ENCODE measurements around the gene TBC1D21.

DNA sequence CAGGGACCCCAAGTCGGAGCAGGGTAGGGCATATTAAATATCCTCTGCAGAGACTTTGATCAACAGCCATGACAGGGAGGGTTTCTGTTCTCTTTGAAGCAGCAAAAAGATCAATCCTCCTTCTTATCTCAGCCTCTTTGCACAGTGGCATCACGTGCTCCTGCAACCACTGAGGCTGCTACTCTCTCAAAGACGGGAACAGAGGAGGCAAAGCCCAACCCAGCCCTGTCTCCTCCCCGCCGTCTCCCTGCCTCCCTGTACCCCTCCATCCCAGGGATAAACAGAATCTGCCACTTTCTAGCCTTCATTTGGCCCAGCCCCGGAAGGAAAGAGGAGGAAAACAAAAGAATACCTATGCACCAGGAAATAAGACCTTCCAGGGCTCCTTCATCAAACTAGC, 7.5 kb upstream of the TBC1D21 start:
- TF ChIP-seq IRF4 (IDR thresholded peaks at IDR 0.05; ENCODE audit: low read depth, low read length) (no peak), JUND (IDR thresholded peaks at IDR 0.05; ENCODE audit: low read depth, low read length) (no peak), POLR2AphosphoS5 (IDR thresholded peaks at IDR 0.05; ENCODE audit: low read length) (no peak), POLR2A (IDR thresholded peaks at IDR 0.05; ENCODE audit: low read depth, low read length) (no peak), BMI1 (IDR thresholded peaks at IDR 0.05; ENCODE audit: borderline replicate concordance) (no peak), ETV6 (conservative IDR thresholded peaks at IDR 0.05 in 1 of 2, IDR thresholded peaks at IDR 0.05 in 1 of 2; ENCODE audit: borderline replicate concordance in 1 of 2, low read depth in 1 of 2) (no peak), FOS (IDR thresholded peaks at IDR 0.05; ENCODE audit: borderline replicate concordance, extremely low read depth, insufficient read length) (no peak), KDM1A (IDR thresholded peaks at IDR 0.05; ENCODE audit: borderline replicate concordance) (no peak), SMAD5 (IDR thresholded peaks at IDR 0.05; ENCODE audit: low read depth) (no peak), NFYA (IDR thresholded peaks at IDR 0.05; ENCODE audit: borderline replicate concordance, low read depth, low read length) (no peak), GABPA (IDR thresholded peaks at IDR 0.05; ENCODE audit: low read depth) (no peak)
- TF ChIP-seq, protein P1, sequence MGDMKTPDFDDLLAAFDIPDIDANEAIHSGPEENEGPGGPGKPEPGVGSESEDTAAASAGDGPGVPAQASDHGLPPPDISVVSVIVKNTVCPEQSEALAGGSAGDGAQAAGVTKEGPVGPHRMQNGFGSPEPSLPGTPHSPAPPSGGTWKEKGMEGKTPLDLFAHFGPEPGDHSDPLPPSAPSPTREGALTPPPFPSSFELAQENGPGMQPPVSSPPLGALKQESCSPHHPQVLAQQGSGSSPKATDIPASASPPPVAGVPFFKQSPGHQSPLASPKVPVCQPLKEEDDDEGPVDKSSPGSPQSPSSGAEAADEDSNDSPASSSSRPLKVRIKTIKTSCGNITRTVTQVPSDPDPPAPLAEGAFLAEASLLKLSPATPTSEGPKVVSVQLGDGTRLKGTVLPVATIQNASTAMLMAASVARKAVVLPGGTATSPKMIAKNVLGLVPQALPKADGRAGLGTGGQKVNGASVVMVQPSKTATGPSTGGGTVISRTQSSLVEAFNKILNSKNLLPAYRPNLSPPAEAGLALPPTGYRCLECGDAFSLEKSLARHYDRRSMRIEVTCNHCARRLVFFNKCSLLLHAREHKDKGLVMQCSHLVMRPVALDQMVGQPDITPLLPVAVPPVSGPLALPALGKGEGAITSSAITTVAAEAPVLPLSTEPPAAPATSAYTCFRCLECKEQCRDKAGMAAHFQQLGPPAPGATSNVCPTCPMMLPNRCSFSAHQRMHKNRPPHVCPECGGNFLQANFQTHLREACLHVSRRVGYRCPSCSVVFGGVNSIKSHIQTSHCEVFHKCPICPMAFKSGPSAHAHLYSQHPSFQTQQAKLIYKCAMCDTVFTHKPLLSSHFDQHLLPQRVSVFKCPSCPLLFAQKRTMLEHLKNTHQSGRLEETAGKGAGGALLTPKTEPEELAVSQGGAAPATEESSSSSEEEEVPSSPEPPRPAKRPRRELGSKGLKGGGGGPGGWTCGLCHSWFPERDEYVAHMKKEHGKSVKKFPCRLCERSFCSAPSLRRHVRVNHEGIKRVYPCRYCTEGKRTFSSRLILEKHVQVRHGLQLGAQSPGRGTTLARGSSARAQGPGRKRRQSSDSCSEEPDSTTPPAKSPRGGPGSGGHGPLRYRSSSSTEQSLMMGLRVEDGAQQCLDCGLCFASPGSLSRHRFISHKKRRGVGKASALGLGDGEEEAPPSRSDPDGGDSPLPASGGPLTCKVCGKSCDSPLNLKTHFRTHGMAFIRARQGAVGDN (IDR thresholded peaks at IDR 0.05), result no peak
- TF ChIP-seq, protein P2, sequence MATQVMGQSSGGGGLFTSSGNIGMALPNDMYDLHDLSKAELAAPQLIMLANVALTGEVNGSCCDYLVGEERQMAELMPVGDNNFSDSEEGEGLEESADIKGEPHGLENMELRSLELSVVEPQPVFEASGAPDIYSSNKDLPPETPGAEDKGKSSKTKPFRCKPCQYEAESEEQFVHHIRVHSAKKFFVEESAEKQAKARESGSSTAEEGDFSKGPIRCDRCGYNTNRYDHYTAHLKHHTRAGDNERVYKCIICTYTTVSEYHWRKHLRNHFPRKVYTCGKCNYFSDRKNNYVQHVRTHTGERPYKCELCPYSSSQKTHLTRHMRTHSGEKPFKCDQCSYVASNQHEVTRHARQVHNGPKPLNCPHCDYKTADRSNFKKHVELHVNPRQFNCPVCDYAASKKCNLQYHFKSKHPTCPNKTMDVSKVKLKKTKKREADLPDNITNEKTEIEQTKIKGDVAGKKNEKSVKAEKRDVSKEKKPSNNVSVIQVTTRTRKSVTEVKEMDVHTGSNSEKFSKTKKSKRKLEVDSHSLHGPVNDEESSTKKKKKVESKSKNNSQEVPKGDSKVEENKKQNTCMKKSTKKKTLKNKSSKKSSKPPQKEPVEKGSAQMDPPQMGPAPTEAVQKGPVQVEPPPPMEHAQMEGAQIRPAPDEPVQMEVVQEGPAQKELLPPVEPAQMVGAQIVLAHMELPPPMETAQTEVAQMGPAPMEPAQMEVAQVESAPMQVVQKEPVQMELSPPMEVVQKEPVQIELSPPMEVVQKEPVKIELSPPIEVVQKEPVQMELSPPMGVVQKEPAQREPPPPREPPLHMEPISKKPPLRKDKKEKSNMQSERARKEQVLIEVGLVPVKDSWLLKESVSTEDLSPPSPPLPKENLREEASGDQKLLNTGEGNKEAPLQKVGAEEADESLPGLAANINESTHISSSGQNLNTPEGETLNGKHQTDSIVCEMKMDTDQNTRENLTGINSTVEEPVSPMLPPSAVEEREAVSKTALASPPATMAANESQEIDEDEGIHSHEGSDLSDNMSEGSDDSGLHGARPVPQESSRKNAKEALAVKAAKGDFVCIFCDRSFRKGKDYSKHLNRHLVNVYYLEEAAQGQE (IDR thresholded peaks at IDR 0.05; ENCODE audit: low read depth, low read length), result no peak
- TF ChIP-seq, protein P3, sequence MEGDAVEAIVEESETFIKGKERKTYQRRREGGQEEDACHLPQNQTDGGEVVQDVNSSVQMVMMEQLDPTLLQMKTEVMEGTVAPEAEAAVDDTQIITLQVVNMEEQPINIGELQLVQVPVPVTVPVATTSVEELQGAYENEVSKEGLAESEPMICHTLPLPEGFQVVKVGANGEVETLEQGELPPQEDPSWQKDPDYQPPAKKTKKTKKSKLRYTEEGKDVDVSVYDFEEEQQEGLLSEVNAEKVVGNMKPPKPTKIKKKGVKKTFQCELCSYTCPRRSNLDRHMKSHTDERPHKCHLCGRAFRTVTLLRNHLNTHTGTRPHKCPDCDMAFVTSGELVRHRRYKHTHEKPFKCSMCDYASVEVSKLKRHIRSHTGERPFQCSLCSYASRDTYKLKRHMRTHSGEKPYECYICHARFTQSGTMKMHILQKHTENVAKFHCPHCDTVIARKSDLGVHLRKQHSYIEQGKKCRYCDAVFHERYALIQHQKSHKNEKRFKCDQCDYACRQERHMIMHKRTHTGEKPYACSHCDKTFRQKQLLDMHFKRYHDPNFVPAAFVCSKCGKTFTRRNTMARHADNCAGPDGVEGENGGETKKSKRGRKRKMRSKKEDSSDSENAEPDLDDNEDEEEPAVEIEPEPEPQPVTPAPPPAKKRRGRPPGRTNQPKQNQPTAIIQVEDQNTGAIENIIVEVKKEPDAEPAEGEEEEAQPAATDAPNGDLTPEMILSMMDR (IDR thresholded peaks at IDR 0.05 in 2 of 3, conservative IDR thresholded peaks at IDR 0.05 in 1 of 3; ENCODE audit: control insufficient read depth in 2 of 3, extremely low read depth in 1 of 3, insufficient read depth in 1 of 3, low read depth in 3 of 3, low read length in 3 of 3), result no peak
